Panc1 (cell line): ENCODE measurements around the gene RNF114.

ENCODE experiments used
- CTCF ChIP-seq: fragments of 450-650 bp; IDR thresholded peaks from 2 replicates; pipeline ENCODE4 v1.5.1; 2017; ENCODE audit warnings: mild to moderate bottlenecking
- POLR2AphosphoS5 ChIP-seq: IDR thresholded peaks from 2 replicates; pipeline ENCODE4 v1.6.1; 2012; ENCODE audit warnings: mild to moderate bottlenecking, low read depth, low read length, moderate library complexity
- SIN3A ChIP-seq: IDR thresholded peaks from 2 replicates; pipeline ENCODE4 v1.6.1; 2012; ENCODE audit warnings: low read depth, mild to moderate bottlenecking, low read length, moderate library complexity, borderline replicate concordance; ENCODE audit not compliant: insufficient read depth
- TCF7L2 ChIP-seq: IDR thresholded peaks from 2 replicates; pipeline ENCODE4 v1.6.1; 2011; ENCODE audit warnings: mild to moderate bottlenecking, low read depth, low read length, inconsistent platforms
- TF ChIP-seq, protein P1 (sequence below), 2 experiments: IDR thresholded peaks; 2 replicates each; pipeline ENCODE4 v1.6.1; 2011 to 2012; ENCODE audit warnings: low read depth in 2 of 2, control low read depth in 1 of 2, low read length in 1 of 2, mild to moderate bottlenecking in 1 of 2, moderate library complexity in 1 of 2; ENCODE audit not compliant: insufficient read depth in 1 of 2

GRCh38 chr20:49987015-49987867, 51.0 kb downstream of the RNF114 start:
- TF ChIP-seq CTCF: no peak
- TF ChIP-seq, protein P1, sequence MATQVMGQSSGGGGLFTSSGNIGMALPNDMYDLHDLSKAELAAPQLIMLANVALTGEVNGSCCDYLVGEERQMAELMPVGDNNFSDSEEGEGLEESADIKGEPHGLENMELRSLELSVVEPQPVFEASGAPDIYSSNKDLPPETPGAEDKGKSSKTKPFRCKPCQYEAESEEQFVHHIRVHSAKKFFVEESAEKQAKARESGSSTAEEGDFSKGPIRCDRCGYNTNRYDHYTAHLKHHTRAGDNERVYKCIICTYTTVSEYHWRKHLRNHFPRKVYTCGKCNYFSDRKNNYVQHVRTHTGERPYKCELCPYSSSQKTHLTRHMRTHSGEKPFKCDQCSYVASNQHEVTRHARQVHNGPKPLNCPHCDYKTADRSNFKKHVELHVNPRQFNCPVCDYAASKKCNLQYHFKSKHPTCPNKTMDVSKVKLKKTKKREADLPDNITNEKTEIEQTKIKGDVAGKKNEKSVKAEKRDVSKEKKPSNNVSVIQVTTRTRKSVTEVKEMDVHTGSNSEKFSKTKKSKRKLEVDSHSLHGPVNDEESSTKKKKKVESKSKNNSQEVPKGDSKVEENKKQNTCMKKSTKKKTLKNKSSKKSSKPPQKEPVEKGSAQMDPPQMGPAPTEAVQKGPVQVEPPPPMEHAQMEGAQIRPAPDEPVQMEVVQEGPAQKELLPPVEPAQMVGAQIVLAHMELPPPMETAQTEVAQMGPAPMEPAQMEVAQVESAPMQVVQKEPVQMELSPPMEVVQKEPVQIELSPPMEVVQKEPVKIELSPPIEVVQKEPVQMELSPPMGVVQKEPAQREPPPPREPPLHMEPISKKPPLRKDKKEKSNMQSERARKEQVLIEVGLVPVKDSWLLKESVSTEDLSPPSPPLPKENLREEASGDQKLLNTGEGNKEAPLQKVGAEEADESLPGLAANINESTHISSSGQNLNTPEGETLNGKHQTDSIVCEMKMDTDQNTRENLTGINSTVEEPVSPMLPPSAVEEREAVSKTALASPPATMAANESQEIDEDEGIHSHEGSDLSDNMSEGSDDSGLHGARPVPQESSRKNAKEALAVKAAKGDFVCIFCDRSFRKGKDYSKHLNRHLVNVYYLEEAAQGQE (IDR thresholded peaks at IDR 0.05; ENCODE audit: insufficient read depth in 1 of 2, low read depth in 2 of 2, low read length in 1 of 2): no peak
- no peak for TF ChIP-seq TCF7L2
- TF ChIP-seq SIN3A: no peak
- TF ChIP-seq POLR2AphosphoS5: no peak
